Thyroid gland (tissue), 4 donors: Measurements from ENCODE around the gene PHOX2A. TPM values are rescaled to one million over a fixed set of nuclear protein-coding genes. Genes with fewer than 3 reads are reported as not detected.

Experiments
- DNase-seq, 2 donors: peaks; one replicate each; pipeline ENCODE4 v3.0.0-alpha.2; 2019
- H3K27ac ChIP-seq, 3 donors: fragments of 200-600 bp; sonication (generic); 1 replicate in 2 of 3; 2 replicates in 1 of 3; pipeline ENCODE4 v1.5.1; 2016 to 2019; ENCODE audit warnings: mild to moderate bottlenecking in 1 of 3, moderate library complexity in 1 of 3
- H3K27me3 ChIP-seq: fragments of 200-600 bp; sonication (generic); one replicate; pipeline ENCODE4 v1.5.1; 2019
- H3K36me3 ChIP-seq, 2 donors: fragments of 200-600 bp; sonication (generic); one replicate each; pipeline ENCODE4 v1.5.1; 2016 to 2019
- H3K4me1 ChIP-seq, 2 donors: fragments of 200-600 bp; sonication (generic); one replicate each; pipeline ENCODE4 v1.5.1; 2017 to 2019
- H3K4me3 ChIP-seq, 3 donors: fragments of 200-600 bp; sonication (generic); replicated peaks in 1 of 3; 1 replicate in 2 of 3; 2 replicates in 1 of 3; pipeline ENCODE4 v1.5.1; 2016; ENCODE audit warnings: mild to moderate bottlenecking in 1 of 3
- H3K9me3 ChIP-seq: fragments of 200-600 bp; sonication (generic); one replicate; pipeline ENCODE4 v1.5.1; 2017
- POLR2A ChIP-seq, 2 donors: fragments of 450-650 bp; IDR thresholded peaks; one replicate each; pipeline ENCODE4 v1.6.1; 2017; ENCODE audit warnings: antibody characterized with exemption in 2 of 2, mild to moderate bottlenecking in 2 of 2, moderate library complexity in 1 of 2
- WGBS, 2 donors: methylation state at CpG; one replicate each; pipeline ENCODE4 v1.1.5; 2017; 5-methylcytosine and 5-hydroxymethylcytosine counted together
- intact Hi-C: fragments of 100-400 bp; cut with DNase I; formaldehyde crosslinking; loops from one replicate; pipeline ENCODE4 v1.15.1; 2023
- total RNA-seq, 4 donors: library from RNA; depleted of rRNA; stranded (reverse); fragments of >200 nt; gene quantifications; one replicate each; pipeline ENCODE4 v1.2.3, GENCODE V29; 2016
- TF ChIP-seq, protein P1 (sequence below), 6 experiments: fragments of 200-600 bp in 3 of 6; fragments of 450-650 bp in 3 of 6; sonication (generic) in 3 of 6; IDR thresholded peaks; one replicate each; pipeline ENCODE4 v1.5.1; 2016 to 2019; ENCODE audit warnings: antibody characterized with exemption in 6 of 6, mild to moderate bottlenecking in 2 of 6, inconsistent platforms in 1 of 6, moderate library complexity in 1 of 6

Gene PHOX2A
- total RNA-seq, 4 donors from 2014 or later, result not detected

GRCh38 chr11:72195518-72196270 is 48.3 kb downstream of the PHOX2A start:
- peaks cover 22% of the 10 kb centered on the region in 2 donors for H3K4me1 ChIP-seq
- no peaks in the 10 kb centered on the region for H3K27me3 ChIP-seq
- 67 to 73% methylated on average over 11 to 12 of the region's 12 CpGs for WGBS, 2 donors
- intact Hi-C loops, result no loop called here
- no peaks in the 10 kb centered on the region for H3K36me3 ChIP-seq
- H3K9me3 ChIP-seq, result no peaks in the 10 kb centered on the region
- no peak overlapping the region for H3K4me3 ChIP-seq
- no peak overlapping the region for H3K27ac ChIP-seq
- TF ChIP-seq, protein P1, sequence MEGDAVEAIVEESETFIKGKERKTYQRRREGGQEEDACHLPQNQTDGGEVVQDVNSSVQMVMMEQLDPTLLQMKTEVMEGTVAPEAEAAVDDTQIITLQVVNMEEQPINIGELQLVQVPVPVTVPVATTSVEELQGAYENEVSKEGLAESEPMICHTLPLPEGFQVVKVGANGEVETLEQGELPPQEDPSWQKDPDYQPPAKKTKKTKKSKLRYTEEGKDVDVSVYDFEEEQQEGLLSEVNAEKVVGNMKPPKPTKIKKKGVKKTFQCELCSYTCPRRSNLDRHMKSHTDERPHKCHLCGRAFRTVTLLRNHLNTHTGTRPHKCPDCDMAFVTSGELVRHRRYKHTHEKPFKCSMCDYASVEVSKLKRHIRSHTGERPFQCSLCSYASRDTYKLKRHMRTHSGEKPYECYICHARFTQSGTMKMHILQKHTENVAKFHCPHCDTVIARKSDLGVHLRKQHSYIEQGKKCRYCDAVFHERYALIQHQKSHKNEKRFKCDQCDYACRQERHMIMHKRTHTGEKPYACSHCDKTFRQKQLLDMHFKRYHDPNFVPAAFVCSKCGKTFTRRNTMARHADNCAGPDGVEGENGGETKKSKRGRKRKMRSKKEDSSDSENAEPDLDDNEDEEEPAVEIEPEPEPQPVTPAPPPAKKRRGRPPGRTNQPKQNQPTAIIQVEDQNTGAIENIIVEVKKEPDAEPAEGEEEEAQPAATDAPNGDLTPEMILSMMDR (IDR thresholded peaks at IDR 0.05), result no peak
- no peak for TF ChIP-seq POLR2A (IDR thresholded peaks at IDR 0.05)
- peak in 1 of 2 donors; percentile 42 for DNase-seq

GRCh38 chr11:72191961-72192381 is 52.0 kb downstream of the PHOX2A start, which contains the start of gene FOLR1:
Gene FOLR1 (plus strand): TSS chr11:72192140. CDS start chr11:72192174, 34 bp downstream.
- Histone ChIP-seq H3K4me3 (no peak within 1 kb of the TSS), H3K36me3 (no peaks in the 10 kb centered on the region), H3K27me3 (no peaks in the 10 kb centered on the region), H3K27ac (peak within 1 kb of the TSS in 2 of 3 donors; percentile 41 to 58), H3K9me3 (no peaks in the 10 kb centered on the region), H3K4me1 (peaks cover 29 to 30% of the 10 kb centered on the region in 2 donors)
- DNase-seq, result peak; percentile 79 to 83
- TF ChIP-seq POLR2A (IDR thresholded peaks at IDR 0.05), result peak in 1 of 2 donors; percentile 53
- TF ChIP-seq, protein P1 (IDR thresholded peaks at IDR 0.05), result no peak
- intact Hi-C loops, result no loop called here
- WGBS, 2 donors, result 37 to 54% methylated on average over 5 of the region's 5 CpGs

- H3K27ac ChIP-seq, result no peak overlapping the region
- 65 to 75% methylated on average over 5 of the region's 5 CpGs for WGBS, 2 donors
- H3K27me3 ChIP-seq, result no peaks in the 10 kb centered on the region
- H3K9me3 ChIP-seq, result no peaks in the 10 kb centered on the region
- no peak overlapping the region for H3K4me3 ChIP-seq
- DNase-seq, result no peak
- intact Hi-C loops, result no loop called here
- peaks cover 20 to 26% of the 10 kb centered on the region in 2 donors for H3K4me1 ChIP-seq
- TF ChIP-seq, protein P1 (IDR thresholded peaks at IDR 0.05), result no peak
- no peak for TF ChIP-seq POLR2A (IDR thresholded peaks at IDR 0.05)
- H3K36me3 ChIP-seq, result no peaks in the 10 kb centered on the region
Measured at GRCh38 chr11:72190631-72191071, 53.3 kb downstream of the PHOX2A start.

DNA sequence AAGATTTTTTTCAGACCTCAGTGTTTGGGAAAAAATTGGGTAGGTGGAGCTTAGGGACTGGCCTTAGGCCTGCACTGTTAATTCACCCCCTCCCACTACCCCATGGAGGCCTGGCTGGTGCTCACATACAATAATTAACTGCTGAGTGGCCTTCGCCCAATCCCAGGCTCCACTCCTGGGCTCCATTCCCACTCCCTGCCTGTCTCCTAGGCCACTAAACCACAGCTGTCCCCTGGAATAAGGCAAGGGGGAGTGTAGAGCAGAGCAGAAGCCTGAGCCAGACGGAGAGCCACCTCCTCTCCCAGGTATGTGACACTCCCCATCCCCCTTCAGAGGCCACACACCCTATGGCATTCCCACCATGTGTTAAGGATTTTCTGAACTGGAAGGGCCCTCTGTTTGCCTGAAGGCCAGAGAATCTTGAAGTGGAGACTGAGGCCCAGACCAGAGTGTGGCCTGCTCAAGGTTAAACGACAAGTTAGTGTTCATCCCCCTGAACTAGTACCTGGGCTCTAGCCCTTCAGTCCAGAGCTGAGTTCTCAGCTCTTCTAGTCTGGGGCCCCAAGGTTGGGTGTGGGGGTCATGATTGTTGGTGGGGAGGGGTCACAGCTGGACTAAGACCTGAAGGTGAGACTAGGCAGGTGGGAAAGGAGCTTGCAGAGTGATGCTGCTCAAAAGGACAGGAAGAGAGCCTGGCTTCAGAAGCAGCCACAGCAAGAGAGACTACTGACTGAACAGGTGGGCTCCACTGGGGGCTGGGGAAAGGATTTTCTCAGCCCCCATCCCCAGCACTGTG is 54.3 kb downstream of the PHOX2A start:
- TF ChIP-seq POLR2A (IDR thresholded peaks at IDR 0.05), result no peak
- TF ChIP-seq, protein P1 (IDR thresholded peaks at IDR 0.05), result no peak
- peaks cover 11 to 20% of the 10 kb centered on the region in 2 donors for H3K4me1 ChIP-seq
- peak overlapping the region in 1 of 3 donors; percentile 40 for H3K27ac ChIP-seq
- peak in 1 of 2 donors; percentile 5 for DNase-seq
- H3K27me3 ChIP-seq, result no peaks in the 10 kb centered on the region
- no peaks in the 10 kb centered on the region for H3K36me3 ChIP-seq
- WGBS, 2 donors, result 58 to 63% methylated on average over 2 to 3 of the region's 3 CpGs
- H3K4me3 ChIP-seq, result no peak overlapping the region
- H3K9me3 ChIP-seq, result no peaks in the 10 kb centered on the region
- intact Hi-C loops, result no loop called here

Other genes starting within 250 kb of the PHOX2A start
- 10 to 100 TPM in 2 of 4 donors, 1 to 10 TPM in 2; 7.6 to 12.1 (median 9.5) TPM for gene IL18BP, start 245.3 kb downstream of the PHOX2A start, total RNA-seq
- gene NUMA1, start 163.6 kb downstream of the PHOX2A start, total RNA-seq, result 100 to 1,000 TPM; 259 to 342 (median 280) TPM
- 10 to 100 TPM; 13.0 to 24.5 (median 14.1) TPM for gene LRRC51, start 163.3 kb downstream of the PHOX2A start, total RNA-seq
- 100 to 1,000 TPM; 127 to 204 (median 182) TPM for gene LAMTOR1, start 140.9 kb downstream of the PHOX2A start, total RNA-seq
- not detected for gene TOMT, start 138.3 kb downstream of the PHOX2A start, total RNA-seq
- gene ANAPC15, start 131.5 kb downstream of the PHOX2A start, total RNA-seq, result 10 to 100 TPM; 21.5 to 49.6 (median 39.7) TPM
- 1 to 10 TPM in 2 of 4 donors, not detected in 2; 1.2 to 1.6 TPM for gene FOLR3, start 108.5 kb downstream of the PHOX2A start, total RNA-seq
- gene FOLR1, start 52.0 kb downstream of the PHOX2A start, total RNA-seq, result 10 to 100 TPM in 3 of 4 donors, 1 to 10 TPM in 1; 5.5 to 64.9 (median 36.3) TPM
- 10 to 100 TPM in 2 of 4 donors, 1 to 10 TPM in 2; 5.3 to 28.6 (median 9.7) TPM for gene FOLR2, start 27.4 kb downstream of the PHOX2A start, total RNA-seq
- 100 to 1,000 TPM in 2 of 4 donors, 10 to 100 TPM in 2; 85.9 to 114 (median 99.5) TPM for gene INPPL1, start 19.4 kb downstream of the PHOX2A start, total RNA-seq
- 10 to 100 TPM; 22.6 to 61.2 (median 43.3) TPM for gene CLPB, start 190.4 kb upstream of the PHOX2A start, total RNA-seq